ENCODE measurements around the gene SLC35D3. TPM values are rescaled to one million over a fixed set of nuclear protein-coding genes. Genes with fewer than 3 reads are reported as not detected.

Gene SLC35D3
- total RNA-seq, 1 donor from 2014 or later, result not detected

- intact Hi-C loops (cut with DNase I), result no loop called here
- H3K9me3 ChIP-seq, result no peaks in the 10 kb centered on the region
- no peak for DNase-seq (ENCODE audit: low spot score in 2 of 2)
- no peaks in the 10 kb centered on the region for H3K27me3 ChIP-seq
- H3K27ac ChIP-seq, result no peak overlapping the region
- no peaks in the 10 kb centered on the region for H3K36me3 ChIP-seq
- H3K4me1 ChIP-seq, result no peaks in the 10 kb centered on the region
- H3K4me3 ChIP-seq, result no peak overlapping the region
- TF ChIP-seq, protein P1, sequence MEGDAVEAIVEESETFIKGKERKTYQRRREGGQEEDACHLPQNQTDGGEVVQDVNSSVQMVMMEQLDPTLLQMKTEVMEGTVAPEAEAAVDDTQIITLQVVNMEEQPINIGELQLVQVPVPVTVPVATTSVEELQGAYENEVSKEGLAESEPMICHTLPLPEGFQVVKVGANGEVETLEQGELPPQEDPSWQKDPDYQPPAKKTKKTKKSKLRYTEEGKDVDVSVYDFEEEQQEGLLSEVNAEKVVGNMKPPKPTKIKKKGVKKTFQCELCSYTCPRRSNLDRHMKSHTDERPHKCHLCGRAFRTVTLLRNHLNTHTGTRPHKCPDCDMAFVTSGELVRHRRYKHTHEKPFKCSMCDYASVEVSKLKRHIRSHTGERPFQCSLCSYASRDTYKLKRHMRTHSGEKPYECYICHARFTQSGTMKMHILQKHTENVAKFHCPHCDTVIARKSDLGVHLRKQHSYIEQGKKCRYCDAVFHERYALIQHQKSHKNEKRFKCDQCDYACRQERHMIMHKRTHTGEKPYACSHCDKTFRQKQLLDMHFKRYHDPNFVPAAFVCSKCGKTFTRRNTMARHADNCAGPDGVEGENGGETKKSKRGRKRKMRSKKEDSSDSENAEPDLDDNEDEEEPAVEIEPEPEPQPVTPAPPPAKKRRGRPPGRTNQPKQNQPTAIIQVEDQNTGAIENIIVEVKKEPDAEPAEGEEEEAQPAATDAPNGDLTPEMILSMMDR (IDR thresholded peaks at IDR 0.05), result no peak
Observed at GRCh38 chr6:136889271-136890193, 32.6 kb upstream of the SLC35D3 start.

GRCh38 chr6:136890194-136890839 lies 31.8 kb upstream of the SLC35D3 start:
- Histone ChIP-seq H3K9me3 (no peaks in the 10 kb centered on the region), H3K27ac (no peak overlapping the region), H3K4me1 (no peaks in the 10 kb centered on the region), H3K27me3 (no peaks in the 10 kb centered on the region), H3K36me3 (no peaks in the 10 kb centered on the region), H3K4me3 (no peak overlapping the region)
- DNase-seq (ENCODE audit: low spot score in 2 of 2), result no peak
- intact Hi-C loops (cut with DNase I), result no loop called here
- TF ChIP-seq, protein P1 (IDR thresholded peaks at IDR 0.05), result no peak

DNA sequence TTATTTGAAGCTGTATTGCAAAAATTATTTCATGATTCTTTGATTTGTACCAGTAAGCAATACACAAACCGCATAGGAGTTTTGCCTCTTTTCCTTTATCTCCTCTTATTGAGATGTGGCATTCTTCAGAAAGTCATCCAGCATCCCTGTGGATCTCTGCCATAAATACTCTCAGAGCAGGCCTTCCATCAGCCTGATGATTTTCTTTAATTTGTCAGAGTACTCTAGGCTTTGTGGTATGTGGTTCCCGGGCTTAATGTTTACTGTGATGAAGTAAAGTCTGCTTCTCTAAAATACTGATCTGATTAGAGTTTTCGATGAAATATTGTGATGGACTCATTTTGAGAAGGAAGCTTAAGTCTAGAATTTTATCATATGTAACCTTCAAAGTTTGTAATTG lies 31.1 kb upstream of the SLC35D3 start:
- no peaks in the 10 kb centered on the region for H3K27me3 ChIP-seq
- H3K4me1 ChIP-seq, result no peaks in the 10 kb centered on the region
- H3K9me3 ChIP-seq, result no peaks in the 10 kb centered on the region
- no peak overlapping the region for H3K27ac ChIP-seq
- TF ChIP-seq, protein P1 (IDR thresholded peaks at IDR 0.05), result no peak
- DNase-seq (ENCODE audit: low spot score in 2 of 2), result no peak
- no peak overlapping the region for H3K4me3 ChIP-seq
- no peaks in the 10 kb centered on the region for H3K36me3 ChIP-seq
- intact Hi-C loops (cut with DNase I), result no loop called here

GRCh38 chr6:136893187-136893586 lies 28.9 kb upstream of the SLC35D3 start:
- Histone ChIP-seq H3K4me1 (no peaks in the 10 kb centered on the region), H3K9me3 (no peaks in the 10 kb centered on the region), H3K4me3 (no peak overlapping the region), H3K36me3 (peaks cover 0 to 3% of the 10 kb centered on the region in 2 donors), H3K27me3 (no peaks in the 10 kb centered on the region), H3K27ac (no peak overlapping the region)
- DNase-seq (ENCODE audit: low spot score in 2 of 2), result no peak
- TF ChIP-seq, protein P1 (IDR thresholded peaks at IDR 0.05), result no peak
- intact Hi-C loops (cut with DNase I), result no loop called here

DNA sequence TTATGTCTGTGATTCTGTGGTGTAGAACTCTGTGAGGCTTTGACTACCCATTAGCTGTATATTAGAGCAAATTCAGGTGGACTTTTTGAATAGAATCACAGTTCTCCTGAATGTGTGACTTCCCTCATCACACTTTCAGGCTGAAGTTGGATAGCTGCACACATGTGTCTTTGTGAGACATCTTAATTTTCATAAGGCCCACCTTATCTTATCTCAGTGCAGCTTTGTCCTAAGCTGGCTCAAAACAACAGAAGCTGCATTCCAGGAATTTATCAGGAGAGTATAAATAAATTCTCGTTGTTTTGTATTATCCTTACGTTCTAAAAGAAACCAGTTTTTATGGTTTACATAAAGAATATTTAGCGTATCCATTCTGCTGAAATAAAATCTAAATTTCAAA lies 26.2 kb upstream of the SLC35D3 start:
- H3K36me3 ChIP-seq, result peaks cover 10 to 26% of the 10 kb centered on the region in 2 donors
- H3K27ac ChIP-seq, result no peak overlapping the region

More for the DNA sequence above, 26.2 kb upstream of the SLC35D3 start:
- TF ChIP-seq, protein P1 (IDR thresholded peaks at IDR 0.05), result no peak
- H3K4me3 ChIP-seq, result no peak overlapping the region
- DNase-seq (ENCODE audit: low spot score in 2 of 2), result no peak
- H3K4me1 ChIP-seq, result no peaks in the 10 kb centered on the region
- no peaks in the 10 kb centered on the region for H3K27me3 ChIP-seq
- intact Hi-C loops (cut with DNase I), result no loop called here
- H3K9me3 ChIP-seq, result no peaks in the 10 kb centered on the region

Measured in ascending aorta (tissue), 2 donors.